HepG2 (cell line): Measurements from ENCODE around the gene MRPS5. TPM values are rescaled to one million over a fixed set of nuclear protein-coding genes. Genes with fewer than 3 reads are reported as not detected.

Experiments used
- CHCHD3 ChIP-seq: sonication (generic); formaldehyde crosslinking; IDR thresholded peaks from 2 replicates; pipeline ENCODE4 v1.8.0; 2022; ENCODE audit warnings: mild to moderate bottlenecking, missing genetic modification reagents, moderate library complexity
- GFI1 ChIP-seq: sonication (generic); formaldehyde crosslinking; IDR thresholded peaks from 2 replicates; pipeline ENCODE4 v1.5.0; 2020; ENCODE audit warnings: missing genetic modification reagents, mild to moderate bottlenecking, borderline replicate concordance
- IKZF4 ChIP-seq: sonication (generic); formaldehyde crosslinking; IDR thresholded peaks from 2 replicates; pipeline ENCODE4 v1.5.1; 2020; ENCODE audit warnings: borderline replicate concordance, mild to moderate bottlenecking, low read depth, missing genetic modification reagents; ENCODE audit errors: not compliant biosample characterization
- LRRFIP1 ChIP-seq: sonication (generic); formaldehyde crosslinking; conservative IDR thresholded peaks from 2 replicates; pipeline ENCODE4 v1.4.0; 2020; ENCODE audit warnings: missing genetic modification reagents
- RELA ChIP-seq: sonication (generic); formaldehyde crosslinking; IDR thresholded peaks from 2 replicates; pipeline ENCODE4 v1.4.0; 2020; ENCODE audit warnings: missing genetic modification reagents
- SMARCE1 ChIP-seq: fragments of 450-650 bp; IDR thresholded peaks from 2 replicates; pipeline ENCODE4 v1.6.1; 2017; ENCODE audit warnings: borderline replicate concordance
- SRSF1 ChIP-seq: fragments of 200-400 bp; formaldehyde crosslinking; optimal IDR thresholded peaks from 2 replicates; pipeline ENCODE3; 2017; ENCODE audit warnings: mild to moderate bottlenecking, low read depth, low read length, moderate library complexity
- ZFP1 ChIP-seq: IDR thresholded peaks from 2 replicates; pipeline ENCODE4 v1.6.1; 2016
- ZFP82 ChIP-seq: sonication (generic); formaldehyde crosslinking; IDR thresholded peaks from 2 replicates; pipeline ENCODE4 v1.5.1; 2020; ENCODE audit warnings: mild to moderate bottlenecking, missing genetic modification reagents, borderline replicate concordance
- ZNF138 ChIP-seq: sonication (generic); formaldehyde crosslinking; IDR thresholded peaks from 2 replicates; pipeline ENCODE4 v1.5.0; 2020; ENCODE audit warnings: mild to moderate bottlenecking, low read depth, missing genetic modification reagents
- ZNF260 ChIP-seq: sonication (generic); formaldehyde crosslinking; IDR thresholded peaks from 2 replicates; pipeline ENCODE4 v1.4.0; 2020; ENCODE audit warnings: missing genetic modification reagents, low read depth, mild to moderate bottlenecking, borderline replicate concordance
- ZNF501 ChIP-seq: sonication (generic); formaldehyde crosslinking; IDR thresholded peaks from 2 replicates; pipeline ENCODE4 v1.5.1; 2020; ENCODE audit warnings: mild to moderate bottlenecking, moderate library complexity, missing genetic modification reagents
- ZNF713 ChIP-seq: sonication (generic); formaldehyde crosslinking; IDR thresholded peaks from 2 replicates; pipeline ENCODE4 v1.4.0; 2020; ENCODE audit warnings: mild to moderate bottlenecking, missing genetic modification reagents
- ZNF737 ChIP-seq: sonication (generic); formaldehyde crosslinking; IDR thresholded peaks from 2 replicates; pipeline ENCODE4 v1.5.0; 2020; ENCODE audit warnings: missing genetic modification reagents, mild to moderate bottlenecking, borderline replicate concordance
- ZNF777 ChIP-seq: sonication (generic); formaldehyde crosslinking; IDR thresholded peaks from 2 replicates; pipeline ENCODE4 v1.4.0; 2020; ENCODE audit warnings: missing genetic modification reagents
- ZSCAN31 ChIP-seq: sonication (generic); formaldehyde crosslinking; IDR thresholded peaks from 2 replicates; pipeline ENCODE4 v1.5.0; 2020; ENCODE audit warnings: low read depth, mild to moderate bottlenecking, missing genetic modification reagents
- polyA plus RNA-seq, 8 experiments: library from polyadenylated mRNA; depleted of rRNA in 3 of 8; stranded (reverse) in 7 of 8; unstranded in 1 of 8; fragments of >200 nt; fragmentation: Illumina TruSeq in 4 of 8; extraction: Trizol in 4 of 8; gene quantifications; 2 replicates each; pipeline versions ENCODE4 v1.2.1 to v1.2.3, GENCODE V29; 2011 to 2016; ENCODE audit warnings: low read depth in 4 of 8, missing spikeins in 1 of 8, mixed read lengths in 1 of 8; ENCODE audit not compliant: insufficient read depth in 1 of 8
- total RNA-seq, 5 experiments: library from RNA; depleted of rRNA; stranded (reverse); fragments of >200 nt; fragmentation: Illumina TruSeq; extraction: Trizol; gene quantifications; 2 replicates each; pipeline ENCODE4 v1.2.3, GENCODE V29; 2016; ENCODE audit warnings: low read depth in 1 of 5
- TF ChIP-seq, protein P1 (sequence below): sonication (generic); formaldehyde crosslinking; IDR thresholded peaks from 2 replicates; pipeline ENCODE4 v1.4.0; 2020; ENCODE audit warnings: missing genetic modification reagents; ENCODE audit errors: not compliant biosample characterization
- TF ChIP-seq, protein P2 (sequence below): sonication (generic); formaldehyde crosslinking; conservative IDR thresholded peaks from 2 replicates; pipeline ENCODE4 v1.4.0; 2020; ENCODE audit warnings: mild to moderate bottlenecking, missing genetic modification reagents, moderate library complexity
- TF ChIP-seq, protein P3 (sequence below): sonication (generic); formaldehyde crosslinking; IDR thresholded peaks from 2 replicates; pipeline ENCODE4 v1.5.1; 2020; ENCODE audit warnings: mild to moderate bottlenecking, missing genetic modification reagents, borderline replicate concordance

MRPS5 gene
- total and polyA plus RNA-seq, 2 of the 13 experiments (the other 11 are each of a cell fraction or from before 2014, with no cell fraction given) = 98.8 to 134 TPM

GRCh38 chr2:95057535-95058370, 63.9 kb downstream of the MRPS5 start (continued):
- no peak for TF ChIP-seq IKZF4 (CRISPR knock-in tag)
- TF ChIP-seq, protein P1, sequence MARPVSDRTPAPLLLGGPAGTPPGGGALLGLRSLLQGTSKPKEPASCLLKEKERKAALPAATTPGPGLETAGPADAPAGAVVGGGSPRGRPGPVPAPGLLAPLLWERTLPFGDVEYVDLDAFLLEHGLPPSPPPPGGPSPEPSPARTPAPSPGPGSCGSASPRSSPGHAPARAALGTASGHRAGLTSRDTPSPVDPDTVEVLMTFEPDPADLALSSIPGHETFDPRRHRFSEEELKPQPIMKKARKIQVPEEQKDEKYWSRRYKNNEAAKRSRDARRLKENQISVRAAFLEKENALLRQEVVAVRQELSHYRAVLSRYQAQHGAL (CRISPR knock-in tag) = no peak
- TF ChIP-seq SRSF1 = no peak
- TF ChIP-seq GFI1 (CRISPR knock-in tag) = peak; percentile 80
- TF ChIP-seq, protein P2, sequence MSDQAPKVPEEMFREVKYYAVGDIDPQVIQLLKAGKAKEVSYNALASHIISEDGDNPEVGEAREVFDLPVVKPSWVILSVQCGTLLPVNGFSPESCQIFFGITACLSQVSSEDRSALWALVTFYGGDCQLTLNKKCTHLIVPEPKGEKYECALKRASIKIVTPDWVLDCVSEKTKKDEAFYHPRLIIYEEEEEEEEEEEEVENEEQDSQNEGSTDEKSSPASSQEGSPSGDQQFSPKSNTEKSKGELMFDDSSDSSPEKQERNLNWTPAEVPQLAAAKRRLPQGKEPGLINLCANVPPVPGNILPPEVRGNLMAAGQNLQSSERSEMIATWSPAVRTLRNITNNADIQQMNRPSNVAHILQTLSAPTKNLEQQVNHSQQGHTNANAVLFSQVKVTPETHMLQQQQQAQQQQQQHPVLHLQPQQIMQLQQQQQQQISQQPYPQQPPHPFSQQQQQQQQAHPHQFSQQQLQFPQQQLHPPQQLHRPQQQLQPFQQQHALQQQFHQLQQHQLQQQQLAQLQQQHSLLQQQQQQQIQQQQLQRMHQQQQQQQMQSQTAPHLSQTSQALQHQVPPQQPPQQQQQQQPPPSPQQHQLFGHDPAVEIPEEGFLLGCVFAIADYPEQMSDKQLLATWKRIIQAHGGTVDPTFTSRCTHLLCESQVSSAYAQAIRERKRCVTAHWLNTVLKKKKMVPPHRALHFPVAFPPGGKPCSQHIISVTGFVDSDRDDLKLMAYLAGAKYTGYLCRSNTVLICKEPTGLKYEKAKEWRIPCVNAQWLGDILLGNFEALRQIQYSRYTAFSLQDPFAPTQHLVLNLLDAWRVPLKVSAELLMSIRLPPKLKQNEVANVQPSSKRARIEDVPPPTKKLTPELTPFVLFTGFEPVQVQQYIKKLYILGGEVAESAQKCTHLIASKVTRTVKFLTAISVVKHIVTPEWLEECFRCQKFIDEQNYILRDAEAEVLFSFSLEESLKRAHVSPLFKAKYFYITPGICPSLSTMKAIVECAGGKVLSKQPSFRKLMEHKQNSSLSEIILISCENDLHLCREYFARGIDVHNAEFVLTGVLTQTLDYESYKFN (CRISPR knock-in tag) = peak; percentile 50; the same call in 1 of the 2 replicates
- no peak for TF ChIP-seq SMARCE1
- no peak for TF ChIP-seq RELA (CRISPR knock-in tag)
- TF ChIP-seq LRRFIP1 = no peak
- TF ChIP-seq, protein P3, sequence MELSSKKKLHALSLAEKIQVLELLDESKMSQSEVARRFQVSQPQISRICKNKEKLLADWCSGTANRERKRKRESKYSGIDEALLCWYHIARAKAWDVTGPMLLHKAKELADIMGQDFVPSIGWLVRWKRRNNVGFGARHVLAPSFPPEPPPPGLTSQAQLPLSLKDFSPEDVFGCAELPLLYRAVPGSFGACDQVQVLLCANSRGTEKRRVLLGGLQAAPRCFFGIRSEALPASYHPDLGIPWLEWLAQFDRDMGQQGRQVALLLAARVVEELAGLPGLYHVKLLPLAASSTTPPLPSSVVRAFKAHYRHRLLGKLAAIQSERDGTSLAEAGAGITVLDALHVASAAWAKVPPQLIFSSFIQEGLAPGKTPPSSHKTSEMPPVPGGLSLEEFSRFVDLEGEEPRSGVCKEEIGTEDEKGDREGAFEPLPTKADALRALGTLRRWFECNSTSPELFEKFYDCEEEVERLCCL (CRISPR knock-in tag) = no peak
- TF ChIP-seq ZNF260 (CRISPR knock-in tag) = no peak
- TF ChIP-seq ZNF777 (CRISPR knock-in tag) = no peak
- no peak for TF ChIP-seq CHCHD3 (CRISPR knock-in tag)
- no peak for TF ChIP-seq ZNF501 (CRISPR knock-in tag)
- no peak for TF ChIP-seq ZNF737 (CRISPR knock-in tag)
- no peak for TF ChIP-seq ZNF138 (CRISPR knock-in tag)
- TF ChIP-seq ZFP82 (CRISPR knock-in tag) = no peak
- TF ChIP-seq ZNF713 (CRISPR knock-in tag) = no peak
- TF ChIP-seq ZFP1 (CRISPR knock-in tag) = peak; percentile 95
- TF ChIP-seq ZSCAN31 = 0 out of 2 replicates have a peak, but pooled peaks have one; percentile 36
